CD4-positive, alpha-beta memory T cell (primary cell): Measurements from ENCODE around the gene XPNPEP1. TPM values are rescaled to one million over a fixed set of nuclear protein-coding genes. Genes with fewer than 3 reads are reported as not detected.

Source experiments
- CTCF ChIA-PET: fragments of 350-600 bp; sonication (Branson Sonifier 250); formaldehyde crosslinking; loops from one replicate; lab custom pipeline; 2021; ENCODE audit warnings: inconsistent platforms; ENCODE audit not compliant: partially characterized antibody; lab: Charles Lee
- POLR2A ChIA-PET: fragments of 350-600 bp; sonication (Branson Sonifier 250); formaldehyde crosslinking; loops from one replicate; lab custom pipeline; 2021; ENCODE audit not compliant: partially characterized antibody; lab: Charles Lee
- DNase-seq, 5 donors: peaks; one replicate each; pipeline versions ENCODE4 v3.0.0 to v3.0.0-alpha.2; 2020 to 2022; ENCODE audit warnings: mixed read lengths in 1 of 5
- H3K27ac ChIP-seq: one replicate; pipeline ENCODE4 v1.7.0; 2013; ENCODE audit warnings: low read depth, low read length
- H3K27me3 ChIP-seq: 2 replicates; pipeline ENCODE4 v1.7.0; 2013; ENCODE audit warnings: mild to moderate bottlenecking, low read length, moderate library complexity; ENCODE audit not compliant: insufficient read depth
- H3K36me3 ChIP-seq: 2 replicates; pipeline ENCODE4 v1.7.0; 2013; ENCODE audit warnings: mild to moderate bottlenecking, low read length, moderate library complexity; ENCODE audit not compliant: insufficient read depth
- H3K4me1 ChIP-seq: 2 replicates; pipeline ENCODE4 v1.7.0; 2013; ENCODE audit warnings: mild to moderate bottlenecking, low read length, moderate library complexity; ENCODE audit not compliant: insufficient read depth
- H3K4me3 ChIP-seq, 2 donors: one replicate each; pipeline ENCODE4 v1.7.0; 2013; ENCODE audit warnings: low read length in 2 of 2, mild to moderate bottlenecking in 1 of 2
- H3K9me3 ChIP-seq, 2 donors: one replicate each; pipeline ENCODE4 v1.7.0; 2013; ENCODE audit warnings: low read length in 2 of 2, control low read depth in 1 of 2; ENCODE audit not compliant: control insufficient read depth in 1 of 2
- H3K27ac Mint-ChIP-seq, 7 donors: one replicate each; pipeline ENCODE4 v1.8.0; 2020 to 2021; ENCODE audit warnings: mixed read lengths in 7 of 7, mild to moderate bottlenecking in 6 of 7, inconsistent platforms in 3 of 7, moderate library complexity in 3 of 7
- H3K27me3 Mint-ChIP-seq, 2 donors: one replicate each; pipeline ENCODE4 v1.8.0; 2020 to 2021; ENCODE audit warnings: mixed read lengths in 2 of 2
- H3K36me3 Mint-ChIP-seq, 2 donors: one replicate each; pipeline ENCODE4 v1.8.0; 2020 to 2021; ENCODE audit warnings: mixed read lengths in 2 of 2, inconsistent platforms in 1 of 2, mild to moderate bottlenecking in 1 of 2
- H3K4me1 Mint-ChIP-seq, 4 donors: one replicate each; pipeline ENCODE4 v1.8.0; 2020 to 2021; ENCODE audit warnings: mixed read lengths in 4 of 4, mild to moderate bottlenecking in 1 of 4
- H3K4me3 Mint-ChIP-seq, 8 donors: one replicate each; pipeline ENCODE4 v1.8.0; 2020 to 2021; ENCODE audit warnings: mixed read lengths in 8 of 8, mild to moderate bottlenecking in 7 of 8, moderate library complexity in 6 of 8, inconsistent platforms in 3 of 8
- H3K9me3 Mint-ChIP-seq, 8 donors: one replicate each; pipeline ENCODE4 v1.8.0; 2020 to 2021; ENCODE audit warnings: mixed read lengths in 8 of 8, mild to moderate bottlenecking in 5 of 8, inconsistent platforms in 3 of 8, moderate library complexity in 1 of 8
- intact Hi-C: fragments of 100-400 bp; cut with micrococcal nuclease; formaldehyde crosslinking; loops from one replicate; pipeline ENCODE4 v1.15.1; 2023
- polyA plus RNA-seq, 2 donors: library from polyadenylated mRNA; unstranded; fragments of 300-500 nt; fragmentation: Illumina TruSeq; gene quantifications; one replicate each; pipeline ENCODE4 v1.2.3, GENCODE V29; 2021
- total RNA-seq, 2 experiments: library from RNA; stranded (reverse); gene quantifications; one replicate each; pipeline ENCODE4 v1.2.3, GENCODE V29; 2021

The XPNPEP1 gene
- total and polyA plus RNA-seq, 4 experiments from 2014 or later: 24.7 to 63.3 (median 49.5) TPM

DNA sequence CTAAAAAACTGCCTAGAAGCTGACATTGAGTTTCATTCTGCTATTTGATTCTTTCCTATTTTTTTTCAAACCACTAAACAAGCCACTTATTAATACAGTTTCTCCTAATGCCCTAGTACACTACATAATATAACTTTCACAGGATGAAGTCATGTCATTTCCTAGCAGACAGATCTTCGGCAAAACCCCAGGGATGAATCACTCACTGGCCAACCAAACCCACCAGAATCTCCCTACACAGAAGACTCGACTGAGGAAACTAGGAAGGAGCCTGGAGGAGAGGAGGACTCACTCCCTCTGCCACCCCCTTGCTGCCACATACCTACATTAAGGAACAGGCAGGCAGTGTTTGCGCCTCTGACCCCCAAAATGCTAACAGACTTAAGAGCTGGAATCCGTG lies 33.4 kb downstream of the XPNPEP1 start:
- ChIA-PET CTCF (interaction anchor here (1.0 to 1.3 kb wide), 3 partner anchors 9 to 86 kb away, joined by 3 to 6 read pairs (median 4); no protein-coding TSS in a partner anchor), POLR2A (interaction anchor here (0.9 to 1.6 kb wide), 4 partner anchors 9 to 121 kb away, joined by 3 to 4 read pairs (median 3); no protein-coding TSS in a partner anchor)
- no peak for DNase-seq
- Mint-ChIP-seq H3K36me3 (peaks cover 47 to 73% of the 10 kb centered on the region in 2 donors), H3K4me1 (peaks cover 14 to 64% (median 27%) of the 10 kb centered on the region in 4 donors), H3K27ac (peak overlapping the region in 4 of 7 donors; percentile 26 to 75 (median 58)), H3K27me3 (no peaks in the 10 kb centered on the region), H3K4me3 (no peak overlapping the region), H3K9me3 (no peaks in the 10 kb centered on the region)
- Histone ChIP-seq H3K4me3 (no peak overlapping the region), H3K9me3 (no peaks in the 10 kb centered on the region), H3K27ac (no peak overlapping the region), H3K36me3 (peaks cover 33% of the 10 kb centered on the region), H3K4me1 (peaks cover 15% of the 10 kb centered on the region), H3K27me3 (no peaks in the 10 kb centered on the region)
- intact Hi-C loops: loop anchor here (10.0 kb wide), 1 partner anchor 125 kb away; no protein-coding TSS in a partner anchor

GRCh38 chr10:109887776-109888175 lies 35.5 kb downstream of the XPNPEP1 start:
- no peaks in the 10 kb centered on the region for H3K9me3 ChIP-seq
- Mint-ChIP-seq H3K9me3 (no peaks in the 10 kb centered on the region), H3K27ac (peak overlapping the region in 2 of 7 donors; percentile 13 to 36), H3K36me3 (peaks cover 57 to 84% of the 10 kb centered on the region in 2 donors), H3K27me3 (no peaks in the 10 kb centered on the region), H3K4me1 (peaks cover 9 to 55% (median 24%) of the 10 kb centered on the region in 4 donors), H3K4me3 (no peak overlapping the region)
- no peak overlapping the region for H3K27ac ChIP-seq
- no peaks in the 10 kb centered on the region for H3K27me3 ChIP-seq
- no peak for DNase-seq
- H3K4me1 ChIP-seq: peaks cover 15% of the 10 kb centered on the region
- POLR2A ChIA-PET: no interaction called here
- intact Hi-C loops: loop anchor here (10.0 kb wide), 1 partner anchor 127 kb away; no protein-coding TSS in a partner anchor
- peaks cover 47% of the 10 kb centered on the region for H3K36me3 ChIP-seq
- CTCF ChIA-PET: interaction anchor here (0.8 to 3.0 kb wide), 3 partner anchors 9 to 22 kb away, joined by 3 to 12 read pairs (median 3); no protein-coding TSS in a partner anchor
- H3K4me3 ChIP-seq: no peak overlapping the region

GRCh38 chr10:109887243-109887642 lies 36.1 kb downstream of the XPNPEP1 start:
- intact Hi-C loops: loop anchor here (10.0 kb wide), 1 partner anchor 128 kb away; no protein-coding TSS in a partner anchor
- peaks cover 60 to 88% of the 10 kb centered on the region in 2 donors for H3K36me3 Mint-ChIP-seq
- H3K4me1 ChIP-seq: peaks cover 11% of the 10 kb centered on the region
- H3K4me1 Mint-ChIP-seq: peaks cover 5 to 49% (median 20%) of the 10 kb centered on the region in 4 donors
- H3K4me3 ChIP-seq: no peak overlapping the region
- H3K9me3 ChIP-seq: no peaks in the 10 kb centered on the region
- H3K27me3 Mint-ChIP-seq: no peaks in the 10 kb centered on the region
- POLR2A ChIA-PET: no interaction called here
- no peaks in the 10 kb centered on the region for H3K27me3 ChIP-seq
- no peaks in the 10 kb centered on the region for H3K9me3 Mint-ChIP-seq
- DNase-seq: no peak
- H3K27ac Mint-ChIP-seq: peak overlapping the region in 5 of 7 donors; percentile 13 to 68 (median 58)
- CTCF ChIA-PET: interaction anchor here (0.7 to 3.0 kb wide), 3 partner anchors 16 to 90 kb away, joined by 3 to 12 read pairs (median 3); no protein-coding TSS in a partner anchor
- H3K4me3 Mint-ChIP-seq: peak overlapping the region in 1 of 8 donors; percentile 53
- H3K27ac ChIP-seq: no peak overlapping the region
- H3K36me3 ChIP-seq: peaks cover 52% of the 10 kb centered on the region

- Mint-ChIP-seq H3K27ac (peak overlapping the region in 3 of 7 donors; percentile 36 to 68 (median 58)), H3K27me3 (no peaks in the 10 kb centered on the region), H3K9me3 (no peaks in the 10 kb centered on the region), H3K36me3 (peaks cover 55 to 87% of the 10 kb centered on the region in 2 donors), H3K4me3 (no peak overlapping the region), H3K4me1 (peaks cover 4 to 45% (median 17%) of the 10 kb centered on the region in 4 donors)
- ChIA-PET POLR2A (no interaction called here), CTCF (interaction anchor here (0.7 to 3.0 kb wide), 2 partner anchors 23 to 91 kb away, joined by 3 to 12 read pairs; no protein-coding TSS in a partner anchor)
- H3K9me3 ChIP-seq: no peaks in the 10 kb centered on the region
- DNase-seq: no peak
- intact Hi-C loops: loop anchor here (10.0 kb wide), 1 partner anchor 128 kb away; no protein-coding TSS in a partner anchor
- no peaks in the 10 kb centered on the region for H3K27me3 ChIP-seq
- H3K4me1 ChIP-seq: peaks cover 8% of the 10 kb centered on the region
- no peak overlapping the region for H3K27ac ChIP-seq
- H3K4me3 ChIP-seq: no peak overlapping the region
- H3K36me3 ChIP-seq: peaks cover 57% of the 10 kb centered on the region
Measured at GRCh38 chr10:109886781-109887140, 36.5 kb downstream of the XPNPEP1 start.

DNA sequence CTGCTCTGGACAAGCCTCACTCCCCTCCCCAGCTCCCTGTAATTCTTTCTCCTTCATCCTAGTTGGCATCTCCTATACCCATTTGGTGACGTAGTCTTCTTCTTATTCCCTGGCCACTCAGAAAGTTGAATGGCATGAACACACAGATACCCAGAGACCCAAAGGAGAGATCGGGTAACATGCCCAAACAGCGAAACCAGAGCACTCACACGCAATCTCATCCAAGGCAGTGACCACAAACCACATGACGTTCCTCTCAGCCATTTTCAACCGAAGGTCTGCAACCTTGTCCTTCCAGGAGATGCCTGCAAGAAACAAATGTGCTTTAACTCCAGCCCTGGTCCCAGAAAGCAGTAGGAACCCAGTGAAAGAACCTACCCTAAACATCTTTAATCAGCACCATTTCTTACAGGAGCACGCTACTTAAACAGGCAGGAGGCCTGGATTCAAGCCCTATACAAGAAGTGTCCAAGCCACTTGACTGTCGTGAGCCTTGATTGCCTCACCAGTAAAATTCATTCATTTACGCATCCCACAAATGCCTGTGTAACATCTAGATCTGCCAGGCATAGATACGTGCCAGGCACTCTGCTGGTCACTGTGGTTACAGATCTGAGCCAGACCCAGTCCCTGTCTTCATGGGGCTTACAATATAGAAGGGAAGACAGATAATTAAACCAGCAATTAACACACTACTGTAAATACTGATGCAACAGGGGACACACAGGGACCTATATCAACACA lies 37.1 kb downstream of the XPNPEP1 start:
- no peaks in the 10 kb centered on the region for H3K9me3 ChIP-seq
- intact Hi-C loops: loop anchor here (10.0 kb wide), 1 partner anchor 129 kb away; no protein-coding TSS in a partner anchor
- H3K4me1 ChIP-seq: peaks cover 8% of the 10 kb centered on the region
- H3K27ac ChIP-seq: no peak overlapping the region
- Mint-ChIP-seq H3K27ac (peak overlapping the region in 5 of 7 donors; percentile 15 to 84 (median 58)), H3K9me3 (no peaks in the 10 kb centered on the region), H3K4me1 (peaks cover 4 to 39% (median 16%) of the 10 kb centered on the region in 4 donors), H3K27me3 (no peaks in the 10 kb centered on the region), H3K36me3 (peaks cover 50 to 87% of the 10 kb centered on the region in 2 donors), H3K4me3 (no peak overlapping the region)
- no peaks in the 10 kb centered on the region for H3K27me3 ChIP-seq
- CTCF ChIA-PET: interaction anchor here (3.0 kb wide), 1 partner anchor 24 kb away, joined by 12 read pairs; no protein-coding TSS in a partner anchor
- DNase-seq: no peak
- H3K36me3 ChIP-seq: peaks cover 62% of the 10 kb centered on the region
- POLR2A ChIA-PET: interaction anchor here (0.6 kb wide), 1 partner anchor 48 kb away, joined by 3 read pairs; no protein-coding TSS in a partner anchor
- H3K4me3 ChIP-seq: no peak overlapping the region

DNA sequence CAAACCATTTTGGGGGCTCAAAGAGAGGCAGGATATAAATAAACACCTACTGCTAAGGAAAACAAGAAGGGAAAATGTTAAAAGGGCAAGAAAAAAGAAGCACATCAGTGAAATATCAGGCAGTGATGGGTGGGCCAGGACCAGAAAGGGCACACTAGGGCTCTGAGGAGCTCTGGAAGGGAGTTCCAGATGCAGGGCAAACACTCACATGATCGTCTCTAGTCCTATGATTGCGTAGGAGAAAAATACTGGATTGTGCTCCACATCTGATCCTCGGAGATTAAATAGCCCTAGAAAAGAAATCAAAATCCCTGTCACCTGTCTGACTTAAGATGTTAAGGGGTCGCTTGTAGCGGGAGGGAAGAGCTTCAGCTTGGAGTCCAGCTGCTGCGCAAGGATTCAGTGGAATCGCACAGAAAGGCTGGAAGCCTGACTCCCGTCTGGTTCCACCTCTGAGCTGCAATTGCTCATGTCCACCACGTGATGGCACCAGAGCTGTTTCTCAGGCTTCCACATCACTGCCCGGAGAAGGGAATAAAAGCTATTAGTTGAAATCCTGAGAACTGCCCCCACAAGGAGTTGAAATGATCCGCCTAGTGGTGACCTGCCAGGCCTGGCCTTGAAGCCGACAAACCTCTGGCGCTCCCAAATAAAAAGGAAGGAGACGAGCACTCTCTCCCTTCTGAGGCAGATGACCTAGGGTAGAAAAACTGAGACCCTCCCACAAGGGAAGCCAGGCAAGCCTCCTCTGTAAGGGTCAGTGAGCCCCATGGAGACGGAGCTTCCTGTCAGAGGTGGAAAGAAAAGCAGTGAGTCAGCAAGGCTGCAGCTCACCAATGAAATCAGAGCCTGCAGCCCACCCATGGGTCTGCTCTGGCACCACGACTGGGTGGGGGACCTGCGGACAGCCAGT lies 39.2 kb downstream of the XPNPEP1 start:
- POLR2A ChIA-PET: interaction anchor here (0.9 to 1.6 kb wide), 8 partner anchors 18 to 401 kb away, joined by 3 to 14 read pairs (median 6); partner anchors contain the start of genes ADD3 and XPNPEP1
- DNase-seq: peak; percentile 56 to 66 (median 61)
- Mint-ChIP-seq H3K27me3 (no peaks in the 10 kb centered on the region), H3K36me3 (peaks cover 37 to 90% of the 10 kb centered on the region in 2 donors), H3K9me3 (no peaks in the 10 kb centered on the region), H3K4me1 (peaks cover 4 to 24% (median 14%) of the 10 kb centered on the region in 4 donors), H3K4me3 (no peak overlapping the region), H3K27ac (peak overlapping the region in 4 of 7 donors; percentile 24 to 82 (median 62))
- Histone ChIP-seq H3K4me3 (no peak overlapping the region), H3K36me3 (peaks cover 69% of the 10 kb centered on the region), H3K9me3 (no peaks in the 10 kb centered on the region), H3K27ac (no peak overlapping the region), H3K4me1 (peaks cover 8% of the 10 kb centered on the region), H3K27me3 (no peaks in the 10 kb centered on the region)
- CTCF ChIA-PET: interaction anchor here (0.7 to 2.9 kb wide), 61 partner anchors 9 to 411 kb away, joined by 3 to 62 read pairs (median 5); no protein-coding TSS in a partner anchor
- intact Hi-C loops: loop anchor here (2.0 to 10.0 kb wide), 8 partner anchors 38 to 395 kb away; partner anchors contain the start of gene XPNPEP1
